T-helper 2 cell treated with Interferon-gamma antibody and Interleukin-4, amounts not matched to agents 5 μg/mL and 100 μg/mL, for 36 hours (primary cell): Measurements from ENCODE around the gene CRTAC1.

Source experiments
- DNase-seq: peaks from one replicate; pipeline ENCODE4 v3.0.0; 2021; ENCODE audit warnings: low spot score
- H3K27ac Mint-ChIP-seq: one replicate; pipeline ENCODE4 v1.8.0; 2021; ENCODE audit warnings: mild to moderate bottlenecking, mixed read lengths
- H3K27me3 Mint-ChIP-seq: one replicate; pipeline ENCODE4 v1.8.0; 2021; ENCODE audit warnings: low read depth, mixed read lengths
- H3K36me3 Mint-ChIP-seq: one replicate; pipeline ENCODE4 v1.8.0; 2021; ENCODE audit warnings: low read depth, mixed read lengths
- H3K4me1 Mint-ChIP-seq: one replicate; pipeline ENCODE4 v1.8.0; 2021; ENCODE audit warnings: low read depth, mixed read lengths
- H3K4me3 Mint-ChIP-seq: one replicate; pipeline ENCODE4 v1.8.0; 2022; ENCODE audit warnings: mild to moderate bottlenecking, moderate library complexity, mixed read lengths
- H3K9me3 Mint-ChIP-seq: one replicate; pipeline ENCODE4 v1.8.0; 2021; ENCODE audit warnings: mixed read lengths

The CRTAC1 gene

GRCh38 chr10:97936126-97936525, 94.3 kb downstream of the CRTAC1 start:
- Mint-ChIP-seq H3K27ac (no peak overlapping the region), H3K9me3 (no peaks in the 10 kb centered on the region), H3K27me3 (no peaks in the 10 kb centered on the region), H3K4me3 (no peak overlapping the region), H3K36me3 (no peaks in the 10 kb centered on the region), H3K4me1 (no peaks in the 10 kb centered on the region)
- DNase-seq: no peak

- no peak overlapping the region for H3K27ac Mint-ChIP-seq
- H3K9me3 Mint-ChIP-seq: no peaks in the 10 kb centered on the region
These were observed 97.4 kb downstream of the CRTAC1 start for GRCh38 chr10:97932932-97933530.

DNA sequence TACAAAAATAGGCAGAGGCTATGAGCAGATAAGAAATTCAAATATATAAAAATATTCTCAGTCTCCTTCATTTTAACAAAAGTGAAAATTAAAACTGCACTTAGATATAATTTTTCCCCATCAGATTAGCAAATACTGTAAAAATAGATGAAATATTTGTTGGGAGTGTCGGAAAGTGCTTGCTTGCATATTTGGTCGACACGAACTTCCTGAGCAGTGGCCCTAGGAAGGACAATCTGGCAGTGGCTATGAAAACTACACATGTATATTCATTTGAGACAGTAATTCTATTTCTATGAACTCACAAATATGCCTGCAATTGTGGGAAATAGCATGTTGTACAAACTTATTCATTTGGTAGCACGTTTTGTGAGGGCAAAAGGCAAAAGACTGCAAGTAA, 99.4 kb downstream of the CRTAC1 start:
- Mint-ChIP-seq H3K4me3 (no peak overlapping the region), H3K36me3 (no peaks in the 10 kb centered on the region), H3K27ac (no peak overlapping the region), H3K9me3 (no peaks in the 10 kb centered on the region), H3K4me1 (no peaks in the 10 kb centered on the region), H3K27me3 (peaks cover 10% of the 10 kb centered on the region)
- DNase-seq: no peak

More at GRCh38 chr10:97932932-97933530, 97.4 kb downstream of the CRTAC1 start:
- DNase-seq: no peak
- Mint-ChIP-seq H3K4me1 (no peaks in the 10 kb centered on the region), H3K36me3 (no peaks in the 10 kb centered on the region), H3K4me3 (no peak overlapping the region), H3K27me3 (peaks cover 10% of the 10 kb centered on the region)

DNA sequence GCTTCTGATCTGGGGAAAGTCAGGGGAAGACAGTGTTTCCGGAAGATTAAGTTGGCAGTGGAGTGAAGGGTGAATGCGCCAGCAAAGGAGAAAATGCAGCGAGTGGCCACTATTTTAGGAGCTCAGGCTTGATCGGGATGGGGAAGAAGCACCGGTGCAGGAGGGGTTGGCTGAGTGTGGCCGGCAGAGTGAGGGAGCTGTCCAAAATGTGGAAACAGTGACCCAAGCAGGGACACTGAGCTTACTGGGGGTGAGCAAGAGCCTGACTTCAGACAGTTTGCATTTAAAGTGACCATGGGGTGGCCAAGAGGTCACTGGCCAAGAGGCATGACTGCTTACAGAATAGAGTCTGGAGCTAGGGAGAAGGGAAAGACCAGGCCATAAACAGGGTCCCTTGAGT, 101.5 kb downstream of the CRTAC1 start:
- H3K36me3 Mint-ChIP-seq: no peaks in the 10 kb centered on the region
- H3K27ac Mint-ChIP-seq: no peak overlapping the region
- H3K4me1 Mint-ChIP-seq: no peaks in the 10 kb centered on the region
- H3K4me3 Mint-ChIP-seq: no peak overlapping the region
- DNase-seq: no peak
- peaks cover 10% of the 10 kb centered on the region for H3K27me3 Mint-ChIP-seq
- H3K9me3 Mint-ChIP-seq: no peaks in the 10 kb centered on the region

DNA sequence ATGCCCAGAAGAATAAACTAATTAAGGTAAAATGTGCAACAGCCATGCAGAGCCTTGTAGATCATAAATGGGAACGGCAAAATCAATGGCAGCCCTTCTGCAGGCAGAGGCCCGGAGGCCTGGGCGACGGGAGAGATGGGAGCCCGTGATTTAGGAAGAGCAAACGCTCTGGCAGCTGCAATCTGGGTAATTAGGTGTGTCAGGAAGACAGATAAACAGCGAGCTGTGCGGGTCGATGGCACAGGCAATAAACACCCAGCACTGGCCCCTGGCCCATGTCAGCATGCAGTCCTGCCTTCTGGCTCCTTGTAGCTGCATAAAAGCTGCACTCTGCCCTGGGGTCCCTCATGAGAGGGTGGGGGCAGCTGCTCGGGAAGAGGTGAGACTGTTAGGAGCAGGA, 102.8 kb downstream of the CRTAC1 start:
- Mint-ChIP-seq H3K9me3 (no peaks in the 10 kb centered on the region), H3K4me3 (no peak overlapping the region), H3K27me3 (peaks cover 10% of the 10 kb centered on the region), H3K36me3 (no peaks in the 10 kb centered on the region), H3K4me1 (no peaks in the 10 kb centered on the region), H3K27ac (no peak overlapping the region)
- DNase-seq: no peak

DNA sequence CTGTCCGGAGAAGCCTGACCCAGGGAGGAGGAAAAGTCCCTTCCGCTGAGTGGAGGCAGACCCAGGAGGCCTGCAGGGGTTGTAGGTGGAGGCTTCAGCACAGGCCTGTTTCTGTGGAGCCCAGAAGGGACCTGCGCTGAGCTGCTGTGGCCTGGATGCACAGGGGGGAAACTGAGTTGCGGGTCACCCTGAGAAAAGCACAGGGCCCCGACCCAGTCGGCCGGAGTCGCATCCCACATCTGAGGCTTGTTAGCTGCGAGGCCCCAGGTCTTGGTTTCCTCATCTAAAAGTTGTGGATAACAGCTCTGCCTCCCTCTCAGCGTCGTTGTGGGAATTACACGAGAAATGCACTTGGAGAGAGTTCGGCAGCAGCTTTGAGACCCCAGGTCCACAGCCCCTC, 104.4 kb downstream of the CRTAC1 start:
- H3K4me3 Mint-ChIP-seq: no peak overlapping the region
- peaks cover 10% of the 10 kb centered on the region for H3K27me3 Mint-ChIP-seq
- no peak for DNase-seq
- H3K9me3 Mint-ChIP-seq: no peaks in the 10 kb centered on the region
- H3K36me3 Mint-ChIP-seq: no peaks in the 10 kb centered on the region
- no peak overlapping the region for H3K27ac Mint-ChIP-seq
- H3K4me1 Mint-ChIP-seq: no peaks in the 10 kb centered on the region

GRCh38 chr10:97925308-97925938, 105.0 kb downstream of the CRTAC1 start:
- no peak overlapping the region for H3K4me3 Mint-ChIP-seq
- no peak for DNase-seq
- no peak overlapping the region for H3K27ac Mint-ChIP-seq
- H3K27me3 Mint-ChIP-seq: peaks cover 7% of the 10 kb centered on the region
- no peaks in the 10 kb centered on the region for H3K9me3 Mint-ChIP-seq
- H3K36me3 Mint-ChIP-seq: no peaks in the 10 kb centered on the region
- H3K4me1 Mint-ChIP-seq: no peaks in the 10 kb centered on the region

- Mint-ChIP-seq H3K36me3 (no peaks in the 10 kb centered on the region), H3K9me3 (no peaks in the 10 kb centered on the region), H3K4me3 (no peak overlapping the region), H3K27ac (no peak overlapping the region), H3K27me3 (peaks cover 7% of the 10 kb centered on the region), H3K4me1 (no peaks in the 10 kb centered on the region)
- DNase-seq: no peak
These were observed 105.7 kb downstream of the CRTAC1 start for GRCh38 chr10:97924678-97925077.

DNA sequence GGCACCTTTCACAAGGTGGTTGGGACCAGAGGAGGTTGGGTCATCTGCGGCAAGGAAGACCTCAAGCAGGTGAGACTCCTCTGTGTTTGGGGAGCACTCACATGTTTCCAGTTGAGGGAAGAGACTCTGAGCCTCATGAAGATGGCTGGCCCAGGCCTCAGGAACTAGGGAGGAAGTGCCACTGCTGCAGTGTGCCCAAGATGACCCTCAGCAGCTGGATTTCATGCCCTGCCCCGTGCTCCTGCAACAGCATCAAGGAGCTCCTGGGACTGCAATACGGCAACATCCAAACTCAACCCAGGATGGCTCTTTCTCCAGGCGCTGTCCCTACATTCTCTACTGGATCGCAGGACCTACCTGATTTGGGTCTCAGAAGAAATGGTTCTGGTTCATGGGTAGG, 106.9 kb downstream of the CRTAC1 start:
- no peaks in the 10 kb centered on the region for H3K4me1 Mint-ChIP-seq
- H3K36me3 Mint-ChIP-seq: no peaks in the 10 kb centered on the region
- no peaks in the 10 kb centered on the region for H3K9me3 Mint-ChIP-seq
- DNase-seq: no peak
- no peak overlapping the region for H3K27ac Mint-ChIP-seq
- peaks cover 1% of the 10 kb centered on the region for H3K27me3 Mint-ChIP-seq
- no peak overlapping the region for H3K4me3 Mint-ChIP-seq

DNA sequence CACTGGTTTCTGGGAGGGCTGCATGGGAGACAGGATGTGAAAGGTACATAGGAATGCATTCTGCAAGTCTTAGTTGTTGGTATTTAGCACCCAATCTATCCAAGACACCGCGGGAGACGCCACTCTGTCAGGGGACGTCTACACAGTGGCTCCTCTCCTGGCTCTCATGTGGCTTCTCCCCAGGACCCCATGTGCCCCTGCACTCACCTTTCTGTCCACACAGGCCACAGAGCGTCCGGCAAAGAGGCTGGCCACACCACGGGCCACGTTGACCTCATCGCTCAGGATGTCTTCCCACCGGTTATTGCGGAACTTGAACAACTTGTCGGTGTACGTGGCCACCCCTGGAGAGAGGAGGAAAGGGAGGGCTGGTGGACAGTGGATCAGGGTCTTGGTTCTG, 107.4 kb downstream of the CRTAC1 start:
- no peak overlapping the region for H3K4me3 Mint-ChIP-seq
- H3K4me1 Mint-ChIP-seq: no peaks in the 10 kb centered on the region
- no peak for DNase-seq
- H3K27me3 Mint-ChIP-seq: peaks cover 3% of the 10 kb centered on the region
- no peaks in the 10 kb centered on the region for H3K9me3 Mint-ChIP-seq
- H3K36me3 Mint-ChIP-seq: no peaks in the 10 kb centered on the region
- H3K27ac Mint-ChIP-seq: no peak overlapping the region

DNA sequence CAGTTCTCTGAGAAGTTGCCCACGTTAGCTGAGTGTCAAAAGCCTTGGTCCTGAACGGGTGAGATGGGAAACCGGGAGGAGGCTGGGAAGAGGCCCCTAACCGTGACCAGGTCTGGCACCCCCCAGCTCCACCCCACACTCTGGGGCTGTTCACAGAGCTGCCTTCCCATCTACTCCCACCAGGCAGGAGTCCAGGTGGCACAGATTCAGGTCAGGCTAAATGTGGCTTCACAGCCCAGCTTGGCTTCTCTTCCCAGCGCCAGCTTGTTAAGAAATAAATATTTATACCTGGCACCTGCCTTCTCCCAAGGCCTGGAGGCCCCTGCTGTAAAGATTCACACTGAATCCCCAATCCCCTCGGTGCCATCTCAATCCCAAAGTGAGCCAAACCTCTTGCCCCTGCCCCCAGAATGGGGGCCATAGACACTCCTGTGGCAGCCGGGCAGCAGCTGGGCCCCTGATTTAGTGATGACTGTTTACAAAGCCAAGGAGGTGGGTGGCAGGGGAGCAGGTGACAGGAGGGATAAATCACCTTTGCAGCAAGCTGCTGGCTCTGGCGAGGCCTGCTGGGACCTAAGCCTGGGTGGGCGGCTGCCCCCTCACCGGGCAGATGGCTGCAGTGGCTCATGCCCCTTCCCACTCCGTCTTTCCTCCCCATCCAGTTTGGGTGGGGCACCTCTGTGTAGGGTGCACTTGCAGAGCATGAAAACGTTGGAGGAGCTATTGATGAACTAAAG, 108.2 kb downstream of the CRTAC1 start:
- peaks cover 5% of the 10 kb centered on the region for H3K27me3 Mint-ChIP-seq
- H3K4me3 Mint-ChIP-seq: no peak overlapping the region
- no peaks in the 10 kb centered on the region for H3K4me1 Mint-ChIP-seq
- H3K36me3 Mint-ChIP-seq: no peaks in the 10 kb centered on the region
- DNase-seq: no peak
- no peaks in the 10 kb centered on the region for H3K9me3 Mint-ChIP-seq
- H3K27ac Mint-ChIP-seq: no peak overlapping the region

GRCh38 chr10:97921581-97922021, 108.8 kb downstream of the CRTAC1 start:
- DNase-seq: no peak
- no peaks in the 10 kb centered on the region for H3K36me3 Mint-ChIP-seq
- peaks cover 5% of the 10 kb centered on the region for H3K27me3 Mint-ChIP-seq
- H3K27ac Mint-ChIP-seq: no peak overlapping the region
- H3K9me3 Mint-ChIP-seq: no peaks in the 10 kb centered on the region
- no peak overlapping the region for H3K4me3 Mint-ChIP-seq
- H3K4me1 Mint-ChIP-seq: no peaks in the 10 kb centered on the region

- no peak for DNase-seq
- H3K36me3 Mint-ChIP-seq: no peaks in the 10 kb centered on the region
- H3K27ac Mint-ChIP-seq: no peak overlapping the region
- no peaks in the 10 kb centered on the region for H3K9me3 Mint-ChIP-seq
- H3K4me1 Mint-ChIP-seq: no peaks in the 10 kb centered on the region
- no peak overlapping the region for H3K4me3 Mint-ChIP-seq
- H3K27me3 Mint-ChIP-seq: peaks cover 5% of the 10 kb centered on the region
These were observed 109.6 kb downstream of the CRTAC1 start for GRCh38 chr10:97920865-97921264.

- Mint-ChIP-seq H3K4me3 (no peak overlapping the region), H3K9me3 (no peaks in the 10 kb centered on the region), H3K4me1 (no peaks in the 10 kb centered on the region), H3K27ac (no peak overlapping the region), H3K27me3 (peaks cover 5% of the 10 kb centered on the region), H3K36me3 (no peaks in the 10 kb centered on the region)
- DNase-seq: no peak
These were observed 111.4 kb downstream of the CRTAC1 start for GRCh38 chr10:97919012-97919411.
